ENCODE results near the gene EXOC4.

Gene EXOC4

DNA sequence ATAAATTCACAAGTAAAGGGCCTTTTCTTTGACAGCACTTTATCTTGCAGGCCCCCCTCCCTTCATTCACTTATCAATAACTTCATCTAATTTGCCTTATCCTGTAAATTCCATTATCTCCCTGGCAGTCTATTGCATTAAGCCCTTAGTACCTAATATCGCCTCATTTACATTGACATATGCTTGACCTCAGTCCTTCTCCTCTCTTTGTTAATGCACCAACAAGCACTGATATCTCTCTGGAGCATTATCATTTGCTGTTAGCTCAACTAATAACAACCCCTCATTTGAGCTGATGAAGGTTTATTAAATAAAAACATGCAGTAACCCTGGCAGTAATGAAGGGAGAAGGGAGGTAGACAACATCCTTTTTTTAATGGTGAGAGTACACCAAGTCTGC, 46.8 kb downstream of the EXOC4 start:
- no peak overlapping the region for H3K4me3 ChIP-seq
- no peak overlapping the region for H3K27ac ChIP-seq
- no peak for DNase-seq (ENCODE audit: low spot score)
- TF ChIP-seq, protein P1, sequence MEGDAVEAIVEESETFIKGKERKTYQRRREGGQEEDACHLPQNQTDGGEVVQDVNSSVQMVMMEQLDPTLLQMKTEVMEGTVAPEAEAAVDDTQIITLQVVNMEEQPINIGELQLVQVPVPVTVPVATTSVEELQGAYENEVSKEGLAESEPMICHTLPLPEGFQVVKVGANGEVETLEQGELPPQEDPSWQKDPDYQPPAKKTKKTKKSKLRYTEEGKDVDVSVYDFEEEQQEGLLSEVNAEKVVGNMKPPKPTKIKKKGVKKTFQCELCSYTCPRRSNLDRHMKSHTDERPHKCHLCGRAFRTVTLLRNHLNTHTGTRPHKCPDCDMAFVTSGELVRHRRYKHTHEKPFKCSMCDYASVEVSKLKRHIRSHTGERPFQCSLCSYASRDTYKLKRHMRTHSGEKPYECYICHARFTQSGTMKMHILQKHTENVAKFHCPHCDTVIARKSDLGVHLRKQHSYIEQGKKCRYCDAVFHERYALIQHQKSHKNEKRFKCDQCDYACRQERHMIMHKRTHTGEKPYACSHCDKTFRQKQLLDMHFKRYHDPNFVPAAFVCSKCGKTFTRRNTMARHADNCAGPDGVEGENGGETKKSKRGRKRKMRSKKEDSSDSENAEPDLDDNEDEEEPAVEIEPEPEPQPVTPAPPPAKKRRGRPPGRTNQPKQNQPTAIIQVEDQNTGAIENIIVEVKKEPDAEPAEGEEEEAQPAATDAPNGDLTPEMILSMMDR (IDR thresholded peaks at IDR 0.05), result no peak

DNA sequence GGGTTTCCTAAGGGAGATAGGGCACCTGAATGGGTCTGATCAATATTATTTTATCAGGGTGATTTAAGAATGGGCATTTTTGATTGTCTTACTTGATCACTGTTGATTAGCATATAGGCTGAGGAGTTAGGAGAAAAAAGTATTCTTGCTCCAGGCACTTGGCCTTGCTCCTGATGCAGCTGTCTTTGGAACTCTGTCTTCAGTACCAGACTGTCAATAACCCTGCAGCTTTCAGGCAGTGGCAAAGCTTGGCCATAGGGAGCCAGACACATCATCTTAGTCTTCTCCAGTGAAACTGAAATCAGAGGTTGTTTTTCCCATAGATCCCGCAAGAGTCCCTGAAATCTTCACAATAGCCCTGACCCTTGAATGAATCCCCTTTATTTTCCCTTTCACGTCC, 47.2 kb downstream of the EXOC4 start:
- no peak overlapping the region for H3K27ac ChIP-seq
- DNase-seq (ENCODE audit: low spot score), result no peak
- TF ChIP-seq, protein P1 (IDR thresholded peaks at IDR 0.05), result no peak
- H3K4me3 ChIP-seq, result no peak overlapping the region

DNA sequence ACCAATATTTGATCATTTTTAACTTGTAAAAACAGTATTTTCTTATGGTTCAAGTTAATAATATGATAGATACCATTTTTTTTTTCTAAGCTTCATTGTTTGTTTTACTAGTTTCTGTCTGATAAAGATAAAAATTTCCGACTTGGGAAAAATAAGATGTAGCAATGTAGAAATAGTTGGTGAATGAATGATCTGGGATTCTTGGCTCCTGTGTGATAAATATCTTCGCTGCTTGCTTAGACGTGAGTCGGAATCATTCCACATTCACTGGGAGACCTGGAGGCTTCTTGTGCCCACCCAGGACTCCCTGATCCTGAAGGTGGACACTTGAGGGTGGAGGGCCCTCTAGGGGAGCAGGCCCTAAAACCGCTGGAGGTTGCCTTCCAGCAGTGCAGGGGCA, 47.9 kb downstream of the EXOC4 start:
- Histone ChIP-seq H3K4me3 (no peak overlapping the region), H3K27ac (no peak overlapping the region)
- DNase-seq (ENCODE audit: low spot score), result no peak
- TF ChIP-seq, protein P1 (IDR thresholded peaks at IDR 0.05), result no peak

DNA sequence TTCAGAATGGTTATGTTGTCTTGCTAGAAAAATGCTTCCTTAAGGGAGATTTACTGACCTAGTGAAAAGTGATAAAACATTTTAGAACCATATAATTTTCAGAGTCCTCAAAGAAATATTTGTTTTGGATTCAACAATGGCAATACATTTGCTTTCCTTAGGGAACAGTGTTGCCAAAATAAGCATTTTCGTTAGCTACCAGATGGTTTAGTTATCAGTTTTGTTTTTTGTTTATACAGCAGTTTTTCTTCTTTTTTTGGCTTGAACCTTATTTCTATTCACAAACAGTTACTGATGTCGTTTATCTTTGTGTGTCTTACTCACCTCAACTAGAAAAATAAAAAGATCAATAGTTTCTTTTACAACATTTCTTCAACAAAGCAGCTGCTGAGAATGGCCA, 48.6 kb downstream of the EXOC4 start:
- TF ChIP-seq, protein P1 (IDR thresholded peaks at IDR 0.05), result no peak
- Histone ChIP-seq H3K27ac (no peak overlapping the region), H3K4me3 (no peak overlapping the region)
- no peak for DNase-seq (ENCODE audit: low spot score)

DNA sequence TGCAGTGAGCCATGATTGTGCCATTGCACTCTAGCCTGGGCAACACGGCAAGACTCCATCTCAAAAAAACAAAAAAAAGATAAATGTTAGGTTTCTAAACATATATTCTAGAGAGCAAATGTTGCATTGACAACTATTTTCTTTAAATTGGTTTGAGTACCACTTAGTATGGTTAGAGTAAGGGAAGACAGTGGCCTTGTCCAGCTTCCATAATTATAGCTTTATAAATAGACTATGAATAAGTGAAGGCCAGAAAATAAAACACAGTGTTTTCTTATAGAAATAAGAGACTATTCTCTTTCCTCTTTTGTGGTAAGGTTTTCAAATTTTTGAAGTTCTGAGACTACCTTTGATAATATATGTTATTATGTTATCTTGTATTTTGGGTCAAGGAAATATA, 50.5 kb downstream of the EXOC4 start:
- H3K27ac ChIP-seq, result no peak overlapping the region
- TF ChIP-seq, protein P1 (IDR thresholded peaks at IDR 0.05), result no peak

DNA sequence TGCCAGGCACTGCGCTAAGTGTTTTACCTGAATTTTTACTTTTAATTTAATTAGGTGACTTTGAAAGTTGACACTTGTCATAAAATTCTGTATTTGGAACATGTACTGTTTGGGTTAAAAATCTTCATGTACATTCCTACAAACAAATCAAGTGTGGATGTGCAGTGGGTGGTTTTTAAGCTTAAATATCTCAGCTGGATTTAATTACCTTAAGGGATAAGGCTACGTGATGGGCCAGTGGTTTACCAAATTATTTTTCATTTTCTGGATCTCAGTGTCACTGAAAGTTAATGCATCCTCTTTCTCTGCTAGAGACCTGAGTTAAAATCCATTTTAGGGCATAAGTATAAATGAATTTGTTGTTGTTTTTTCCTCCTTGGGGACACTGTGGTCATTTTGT, 51.1 kb downstream of the EXOC4 start:
- Histone ChIP-seq H3K4me3 (no peak overlapping the region), H3K27ac (no peak overlapping the region)
- no peak for DNase-seq (ENCODE audit: low spot score)

More for the DNA sequence above, 50.5 kb downstream of the EXOC4 start:
- no peak overlapping the region for H3K4me3 ChIP-seq
- DNase-seq (ENCODE audit: low spot score), result no peak

DNA sequence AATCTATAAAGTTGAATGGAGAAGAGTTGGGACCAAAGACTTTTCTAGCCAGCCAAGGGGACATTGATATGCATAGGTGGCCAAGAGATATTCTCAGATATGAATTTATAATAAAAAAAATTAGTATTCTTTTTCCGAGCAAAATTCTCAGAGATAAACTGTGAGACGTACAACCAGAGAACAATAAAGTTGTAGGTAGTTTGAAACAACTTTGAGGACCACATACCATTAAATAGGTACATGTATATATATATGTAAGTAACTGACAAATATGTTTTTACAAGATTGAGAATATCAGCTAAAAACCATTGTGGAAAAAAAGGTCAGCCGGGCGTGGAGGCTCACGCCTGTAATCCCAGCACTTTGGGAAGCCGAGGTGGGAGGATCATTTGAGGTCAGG, 56.5 kb downstream of the EXOC4 start:
- no peak overlapping the region for H3K4me3 ChIP-seq
- TF ChIP-seq, protein P1 (IDR thresholded peaks at IDR 0.05), result no peak
- H3K27ac ChIP-seq, result no peak overlapping the region
- no peak for DNase-seq (ENCODE audit: low spot score)

More for the DNA sequence above, 51.1 kb downstream of the EXOC4 start:
- TF ChIP-seq, protein P1 (IDR thresholded peaks at IDR 0.05), result no peak

Data from coronary artery (tissue), 2 donors.